Stimulated activated CD4-positive, alpha-beta T cell treated with anti-CD3 and anti-CD28 coated beads, Interleukin-2, amount 100 ng/mL, for 24 hours (primary cell): ENCODE measurements around the gene FGR.

Experiments used
- DNase-seq, 2 donors: peaks; one replicate each; pipeline ENCODE4 v3.0.0-alpha.2; 2020

FGR gene

GRCh38 chr1:27566462-27567145 is 68.4 kb downstream of the FGR start:
- DNase-seq, result no peak

GRCh38 chr1:27564710-27565649 is 70.0 kb downstream of the FGR start:
- no peak for DNase-seq

DNA sequence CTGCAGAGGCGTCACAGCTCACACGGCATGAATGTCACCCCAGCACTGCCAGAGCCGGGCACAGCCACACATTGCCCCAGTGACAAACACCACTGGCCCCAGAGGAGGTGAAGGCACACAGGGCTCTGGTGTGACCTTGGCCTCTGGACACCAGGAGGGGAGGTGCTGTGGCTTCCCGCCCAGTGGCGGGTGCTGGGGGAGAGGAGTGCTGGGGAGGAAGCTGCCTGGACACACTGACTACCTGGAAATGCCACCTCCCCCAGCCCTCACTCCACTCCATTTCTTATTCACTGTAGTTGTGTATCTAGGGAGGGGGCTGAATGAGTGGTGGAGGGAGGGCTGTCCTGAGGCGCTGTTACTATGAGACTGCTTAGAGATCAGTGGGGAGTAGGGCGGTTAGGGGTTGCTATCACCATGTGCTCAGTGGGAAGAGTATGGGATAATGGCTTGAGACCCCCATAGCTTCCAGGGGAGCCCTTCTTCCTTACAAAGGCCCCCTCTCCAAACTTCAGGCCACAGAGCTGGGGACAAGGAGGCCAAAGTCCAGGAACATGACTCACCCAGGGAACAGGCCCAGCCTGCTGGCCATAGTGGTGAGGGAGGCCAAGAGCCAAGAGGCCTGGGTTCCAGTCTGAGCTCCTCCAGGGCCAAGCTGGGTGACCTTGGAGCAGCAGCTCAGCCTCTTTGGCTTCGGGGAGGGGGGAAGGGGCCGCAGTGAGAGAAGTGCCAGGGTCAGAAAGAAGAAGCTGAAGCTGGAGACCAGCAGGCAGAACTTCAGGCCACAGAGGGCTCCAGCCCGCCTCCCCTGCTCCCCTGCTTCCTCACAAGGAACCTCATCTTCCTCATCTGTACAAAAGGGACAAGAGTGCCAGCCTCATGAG is 71.2 kb downstream of the FGR start:
- no peak for DNase-seq

- no peak for DNase-seq
Observed at GRCh38 chr1:27563341-27563590, 71.7 kb downstream of the FGR start.

DNA sequence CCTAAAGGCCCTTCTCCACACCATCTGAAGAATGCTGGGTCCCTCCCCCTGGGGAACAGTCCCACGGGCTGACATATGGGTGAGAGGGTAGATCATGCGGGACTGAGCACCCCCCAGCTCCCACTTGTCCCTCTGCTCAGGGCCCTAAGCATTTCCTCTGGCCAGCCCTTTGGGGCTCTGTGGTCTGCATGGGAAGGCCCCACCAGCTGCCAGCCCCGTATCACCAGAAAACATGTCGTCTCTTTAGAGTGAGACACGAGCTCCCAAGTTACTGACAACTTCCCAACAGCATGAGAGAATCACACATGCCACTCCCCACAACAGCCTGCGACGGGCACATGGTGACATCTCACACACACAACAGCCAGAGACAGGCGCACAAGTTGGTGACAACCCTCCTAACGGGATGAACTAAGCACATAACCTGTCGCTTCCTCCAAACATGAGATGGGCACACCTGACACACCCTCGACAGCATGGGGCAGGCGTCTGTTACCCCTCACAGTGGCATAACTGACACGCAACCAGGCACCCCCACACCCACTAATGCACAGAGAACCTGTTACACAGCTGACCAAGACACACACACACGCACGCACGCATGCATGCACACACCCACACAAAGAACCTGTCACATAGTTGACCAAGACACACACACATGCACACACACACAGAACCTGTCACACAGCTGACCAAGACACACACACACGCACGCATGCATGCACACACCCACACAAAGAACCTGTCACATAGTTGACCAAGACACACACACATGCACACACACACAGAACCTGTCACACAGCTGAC is 72.2 kb downstream of the FGR start:
- no peak for DNase-seq
